ENCODE results near the gene MTHFSD. TPM values are rescaled to one million over a fixed set of nuclear protein-coding genes. Genes with fewer than 3 reads are reported as not detected.

Gene MTHFSD
- total RNA-seq, 1 experiment from 2014 or later: 15.7 TPM

DNA sequence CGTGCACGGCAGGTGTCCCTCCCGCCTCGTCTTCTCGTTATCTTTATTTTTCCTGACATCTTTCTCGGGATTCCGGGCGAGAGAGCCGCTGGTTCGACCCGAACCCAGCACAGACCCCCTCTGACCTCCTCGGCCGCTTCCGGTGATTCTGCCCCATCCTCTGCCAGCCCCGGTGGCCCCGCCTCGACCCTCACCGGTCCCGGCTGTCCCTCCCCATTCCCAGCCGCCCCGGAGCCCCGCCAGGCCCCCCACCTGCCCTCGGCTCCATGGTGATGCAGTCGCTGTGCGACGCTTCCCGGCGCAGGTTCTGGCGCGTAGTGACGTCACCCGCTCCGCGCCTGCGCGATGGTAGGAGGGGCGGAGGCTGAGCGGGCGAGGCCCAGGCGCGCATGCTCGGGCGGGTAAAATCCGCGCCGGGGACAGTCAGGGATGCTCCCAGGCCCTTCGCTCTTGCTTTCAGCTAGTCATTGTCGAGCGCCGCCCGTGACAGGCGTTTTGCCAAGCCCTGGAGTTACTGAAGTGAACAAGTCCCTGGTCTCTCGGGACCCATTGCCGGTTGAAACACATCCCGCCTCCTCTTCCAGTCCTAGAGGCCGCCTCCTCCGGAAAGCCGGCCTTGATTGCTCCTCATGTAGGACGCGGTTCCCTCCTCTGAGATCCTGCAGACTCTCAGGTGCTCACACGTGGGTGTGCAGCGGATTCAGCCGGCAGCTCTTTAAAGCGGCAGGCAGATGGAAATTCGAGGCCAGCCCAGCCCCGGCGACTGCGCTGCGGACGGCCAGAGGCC, at the start of gene MTHFSD (continued):
- TF ChIP-seq SMAD4 (CRISPR knock-in tag; IDR thresholded peaks at IDR 0.05): no peak
- no peak for TF ChIP-seq ZNF138 (CRISPR knock-in tag; conservative IDR thresholded peaks at IDR 0.05)
- TF ChIP-seq OVOL2 (CRISPR knock-in tag; IDR thresholded peaks at IDR 0.05; ENCODE audit: borderline replicate concordance): no peak
- no peak for TF ChIP-seq GRHL2 (CRISPR knock-in tag; IDR thresholded peaks at IDR 0.05; ENCODE audit: insufficient replicate concordance, severe bottlenecking)
- peak; percentile 92; the same call in 1 of the 2 replicates for TF ChIP-seq ATF1 (CRISPR knock-in tag; IDR thresholded peaks at IDR 0.05)
- TF ChIP-seq, protein P1, sequence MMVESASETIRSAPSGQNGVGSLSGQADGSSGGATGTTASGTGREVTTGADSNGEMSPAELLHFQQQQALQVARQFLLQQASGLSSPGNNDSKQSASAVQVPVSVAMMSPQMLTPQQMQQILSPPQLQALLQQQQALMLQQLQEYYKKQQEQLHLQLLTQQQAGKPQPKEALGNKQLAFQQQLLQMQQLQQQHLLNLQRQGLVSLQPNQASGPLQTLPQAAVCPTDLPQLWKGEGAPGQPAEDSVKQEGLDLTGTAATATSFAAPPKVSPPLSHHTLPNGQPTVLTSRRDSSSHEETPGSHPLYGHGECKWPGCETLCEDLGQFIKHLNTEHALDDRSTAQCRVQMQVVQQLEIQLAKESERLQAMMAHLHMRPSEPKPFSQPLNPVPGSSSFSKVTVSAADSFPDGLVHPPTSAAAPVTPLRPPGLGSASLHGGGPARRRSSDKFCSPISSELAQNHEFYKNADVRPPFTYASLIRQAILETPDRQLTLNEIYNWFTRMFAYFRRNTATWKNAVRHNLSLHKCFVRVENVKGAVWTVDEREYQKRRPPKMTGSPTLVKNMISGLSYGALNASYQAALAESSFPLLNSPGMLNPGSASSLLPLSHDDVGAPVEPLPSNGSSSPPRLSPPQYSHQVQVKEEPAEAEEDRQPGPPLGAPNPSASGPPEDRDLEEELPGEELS (CRISPR knock-in tag; IDR thresholded peaks at IDR 0.05): peak; percentile 78; the same call in 1 of the 2 replicates
- TF ChIP-seq ZNF232 (CRISPR knock-in tag; IDR thresholded peaks at IDR 0.05): 0 out of 2 replicates have a peak, but pooled peaks have one; percentile 52
- TF ChIP-seq TEAD1 (CRISPR knock-in tag; IDR thresholded peaks at IDR 0.05): no peak
- no peak for TF ChIP-seq NR1H2 (CRISPR knock-in tag; IDR thresholded peaks at IDR 0.05)
- no peak for TF ChIP-seq PRRX2 (CRISPR knock-in tag; IDR thresholded peaks at IDR 0.05)
- TF ChIP-seq TP53 (CRISPR knock-in tag; IDR thresholded peaks at IDR 0.05): no peak

DNA sequence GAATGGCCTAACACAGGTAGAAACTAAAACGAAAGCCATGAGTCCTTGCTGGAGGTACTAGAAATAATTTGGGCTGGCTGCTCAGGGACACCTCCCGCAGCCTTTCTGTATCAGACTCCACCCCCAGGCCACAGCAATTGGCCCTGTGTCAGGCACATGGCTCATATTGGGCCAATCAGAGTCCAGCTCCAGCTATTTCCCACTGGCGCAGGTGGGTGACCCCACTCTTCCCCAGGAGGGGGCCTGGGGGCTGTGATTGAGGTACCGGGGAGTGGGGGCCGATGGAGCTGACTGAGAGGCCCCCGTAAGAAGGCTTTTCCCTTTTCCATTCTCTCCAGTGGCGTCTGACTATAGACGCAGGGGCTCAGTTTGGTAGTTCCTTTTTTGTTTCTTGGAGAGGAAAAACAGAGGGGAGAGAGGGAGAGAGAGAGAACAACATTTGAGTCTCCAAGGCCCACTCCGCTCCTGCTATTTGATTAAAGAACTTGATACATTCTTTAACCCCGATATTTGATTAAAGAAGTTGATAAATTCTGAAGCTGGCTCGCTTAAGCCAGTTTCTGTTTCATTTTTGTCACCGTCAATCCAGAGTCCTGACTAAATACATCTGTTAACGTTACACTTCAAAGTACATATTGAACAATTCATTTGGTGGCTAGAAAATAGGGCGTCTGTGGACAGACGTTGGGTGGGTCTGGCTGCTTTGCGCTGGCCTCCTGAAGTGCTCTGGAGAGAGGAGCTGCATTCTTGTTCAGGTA, 49.6 kb upstream of the MTHFSD start:
- no peaks in the 10 kb centered on the region for H3K36me3 Mint-ChIP-seq
- H3K4me1 Mint-ChIP-seq: no peaks in the 10 kb centered on the region
- no peak overlapping the region for H3K27ac Mint-ChIP-seq
- DNase-seq (ENCODE audit: low spot score): no peak
- peaks cover 4% of the 10 kb centered on the region; the same call in 1 of the 2 replicates for H3K27me3 Mint-ChIP-seq (ENCODE audit: low read depth)
- ChIA-PET CTCF (interaction anchor here (0.6 to 1.0 kb wide), 2 partner anchors 28 to 29 kb away, joined by 3 read pairs; no protein-coding TSS in a partner anchor), POLR2A (no interaction called here)
- peaks cover 16% of the 10 kb centered on the region for H3K9me3 Mint-ChIP-seq
- no peak overlapping the region for H3K4me3 Mint-ChIP-seq
- TF ChIP-seq ESRRA (CRISPR knock-in tag; IDR thresholded peaks at IDR 0.05; ENCODE audit: borderline replicate concordance): no peak
- no peak for ATAC-seq

DNA sequence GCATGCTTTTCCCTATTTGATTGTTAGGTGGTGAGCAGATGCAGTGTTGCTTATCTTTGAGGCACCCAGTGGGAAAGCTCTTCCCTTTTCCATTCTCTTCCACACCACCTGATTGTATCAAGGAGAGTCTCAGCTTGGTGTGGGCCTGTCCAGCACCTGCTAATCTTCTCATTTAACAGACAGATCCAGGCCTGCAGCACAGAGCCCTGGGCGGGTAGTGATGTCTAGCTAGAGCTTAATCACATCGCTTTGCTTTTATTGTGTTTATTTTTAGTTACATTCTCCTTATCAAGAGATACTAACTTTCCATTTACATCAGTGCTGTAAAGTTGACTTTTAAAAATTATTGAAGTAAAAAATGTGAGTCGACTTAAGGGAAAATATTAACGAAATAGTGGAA, 47.5 kb upstream of the MTHFSD start:
- ChIA-PET POLR2A (no interaction called here), CTCF (interaction anchor here (1.1 kb wide), 1 partner anchor 159 kb away, joined by 4 read pairs; no protein-coding TSS in a partner anchor)
- no peak overlapping the region for H3K27ac Mint-ChIP-seq
- peaks cover 4% of the 10 kb centered on the region; the same call in 1 of the 2 replicates for H3K27me3 Mint-ChIP-seq (ENCODE audit: low read depth)
- DNase-seq (ENCODE audit: low spot score) (no peak), ATAC-seq (no peak)
- H3K4me1 Mint-ChIP-seq: no peaks in the 10 kb centered on the region
- no peak overlapping the region for H3K4me3 Mint-ChIP-seq
- H3K36me3 Mint-ChIP-seq: no peaks in the 10 kb centered on the region
- H3K9me3 Mint-ChIP-seq: peaks cover 19% of the 10 kb centered on the region
- no peak for TF ChIP-seq NFE2L1 (CRISPR knock-in tag; IDR thresholded peaks at IDR 0.05)
- TF ChIP-seq ZNF121 (CRISPR knock-in tag; IDR thresholded peaks at IDR 0.05): no peak
- TF ChIP-seq, protein P2, sequence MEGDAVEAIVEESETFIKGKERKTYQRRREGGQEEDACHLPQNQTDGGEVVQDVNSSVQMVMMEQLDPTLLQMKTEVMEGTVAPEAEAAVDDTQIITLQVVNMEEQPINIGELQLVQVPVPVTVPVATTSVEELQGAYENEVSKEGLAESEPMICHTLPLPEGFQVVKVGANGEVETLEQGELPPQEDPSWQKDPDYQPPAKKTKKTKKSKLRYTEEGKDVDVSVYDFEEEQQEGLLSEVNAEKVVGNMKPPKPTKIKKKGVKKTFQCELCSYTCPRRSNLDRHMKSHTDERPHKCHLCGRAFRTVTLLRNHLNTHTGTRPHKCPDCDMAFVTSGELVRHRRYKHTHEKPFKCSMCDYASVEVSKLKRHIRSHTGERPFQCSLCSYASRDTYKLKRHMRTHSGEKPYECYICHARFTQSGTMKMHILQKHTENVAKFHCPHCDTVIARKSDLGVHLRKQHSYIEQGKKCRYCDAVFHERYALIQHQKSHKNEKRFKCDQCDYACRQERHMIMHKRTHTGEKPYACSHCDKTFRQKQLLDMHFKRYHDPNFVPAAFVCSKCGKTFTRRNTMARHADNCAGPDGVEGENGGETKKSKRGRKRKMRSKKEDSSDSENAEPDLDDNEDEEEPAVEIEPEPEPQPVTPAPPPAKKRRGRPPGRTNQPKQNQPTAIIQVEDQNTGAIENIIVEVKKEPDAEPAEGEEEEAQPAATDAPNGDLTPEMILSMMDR (IDR thresholded peaks at IDR 0.05): no peak
- TF ChIP-seq, protein P3, sequence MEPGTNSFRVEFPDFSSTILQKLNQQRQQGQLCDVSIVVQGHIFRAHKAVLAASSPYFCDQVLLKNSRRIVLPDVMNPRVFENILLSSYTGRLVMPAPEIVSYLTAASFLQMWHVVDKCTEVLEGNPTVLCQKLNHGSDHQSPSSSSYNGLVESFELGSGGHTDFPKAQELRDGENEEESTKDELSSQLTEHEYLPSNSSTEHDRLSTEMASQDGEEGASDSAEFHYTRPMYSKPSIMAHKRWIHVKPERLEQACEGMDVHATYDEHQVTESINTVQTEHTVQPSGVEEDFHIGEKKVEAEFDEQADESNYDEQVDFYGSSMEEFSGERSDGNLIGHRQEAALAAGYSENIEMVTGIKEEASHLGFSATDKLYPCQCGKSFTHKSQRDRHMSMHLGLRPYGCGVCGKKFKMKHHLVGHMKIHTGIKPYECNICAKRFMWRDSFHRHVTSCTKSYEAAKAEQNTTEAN (CRISPR knock-in tag; IDR thresholded peaks at IDR 0.05): no peak

Measured in WTC11 (cell line).